GM18517 (cell line): ENCODE measurements around the gene EHMT1.

Experiments used
- ATAC-seq: cut with Tn5 transposase; IDR thresholded peaks from one replicate; pipeline ENCODE4 v1.9.1; 2021; ENCODE audit warnings: mild to moderate bottlenecking, moderate library complexity; ENCODE audit not compliant: unreplicated experiment

EHMT1 gene

GRCh38 chr9:137690930-137691645 lies 72.3 kb downstream of the EHMT1 start:
- no peak for ATAC-seq

GRCh38 chr9:137691646-137692351 lies 73.0 kb downstream of the EHMT1 start:
- ATAC-seq = no peak

GRCh38 chr9:137694236-137694959 lies 75.6 kb downstream of the EHMT1 start:
- ATAC-seq = no peak

GRCh38 chr9:137694962-137695875 lies 76.4 kb downstream of the EHMT1 start:
- ATAC-seq = no peak

- ATAC-seq = no peak
These were observed 77.5 kb downstream of the EHMT1 start for GRCh38 chr9:137696136-137696925.

- ATAC-seq = no peak
These were observed 78.4 kb downstream of the EHMT1 start for GRCh38 chr9:137697193-137697592.

GRCh38 chr9:137697832-137698231 lies 79.0 kb downstream of the EHMT1 start:
- ATAC-seq = no peak

- no peak for ATAC-seq
These were observed 82.1 kb downstream of the EHMT1 start for GRCh38 chr9:137700911-137701310.

- no peak for ATAC-seq
These were observed 84.0 kb downstream of the EHMT1 start for GRCh38 chr9:137702615-137703379.

GRCh38 chr9:137703842-137704508 lies 85.2 kb downstream of the EHMT1 start:
- ATAC-seq = no peak

GRCh38 chr9:137705443-137705863 lies 86.6 kb downstream of the EHMT1 start:
- peak; percentile 86 for ATAC-seq

GRCh38 chr9:137705906-137706305 lies 87.1 kb downstream of the EHMT1 start:
- no peak for ATAC-seq

- no peak for ATAC-seq
These were observed 88.6 kb downstream of the EHMT1 start for GRCh38 chr9:137707361-137707760.

GRCh38 chr9:137708590-137709284 lies 89.9 kb downstream of the EHMT1 start:
- ATAC-seq = no peak

- no peak for ATAC-seq
These were observed 90.8 kb downstream of the EHMT1 start for GRCh38 chr9:137709411-137710101.

GRCh38 chr9:137710704-137711103 lies 91.9 kb downstream of the EHMT1 start:
- no peak for ATAC-seq

- ATAC-seq = no peak
These were observed 92.9 kb downstream of the EHMT1 start for GRCh38 chr9:137711678-137712105.
